Muscle of arm (tissue), 12 donors: ENCODE data around the gene EHBP1L1. TPM values are rescaled to one million over a fixed set of nuclear protein-coding genes. Genes with fewer than 3 reads are reported as not detected.

Experiments used
- DNase-seq: peaks from one replicate; pipeline ENCODE4 v3.0.0-alpha.2; 2013
- polyA plus RNA-seq, 12 donors: library from polyadenylated mRNA; unstranded; fragments of 120-200 nt; gene quantifications; one replicate each; pipeline ENCODE4 v1.2.1, GENCODE V29; 2013; ENCODE audit not compliant: insufficient read length in 12 of 12

EHBP1L1 gene
- polyA plus RNA-seq, 12 donors = 153 to 369 (median 276) TPM

DNA sequence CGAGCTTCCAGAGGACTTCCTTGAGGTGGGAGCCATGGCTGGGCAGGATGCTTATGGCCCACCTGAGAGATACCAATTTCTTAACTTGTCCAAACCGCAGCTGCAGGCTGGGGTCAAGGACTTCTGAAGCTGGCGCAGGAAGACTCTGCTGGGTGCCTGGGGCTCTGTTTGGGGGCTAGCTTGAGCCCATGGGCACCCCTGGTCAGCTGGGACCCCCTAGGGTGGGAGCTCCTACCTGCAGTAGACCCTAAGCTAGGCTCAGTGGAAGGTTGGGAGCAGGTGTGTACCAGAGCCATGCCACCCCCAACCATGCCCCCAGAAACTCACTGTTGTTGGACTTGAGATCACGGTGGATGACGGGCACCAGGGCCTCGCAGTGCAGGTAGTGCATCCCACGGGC lies 36.8 kb downstream of the EHBP1L1 start:
- no peak for DNase-seq

DNA sequence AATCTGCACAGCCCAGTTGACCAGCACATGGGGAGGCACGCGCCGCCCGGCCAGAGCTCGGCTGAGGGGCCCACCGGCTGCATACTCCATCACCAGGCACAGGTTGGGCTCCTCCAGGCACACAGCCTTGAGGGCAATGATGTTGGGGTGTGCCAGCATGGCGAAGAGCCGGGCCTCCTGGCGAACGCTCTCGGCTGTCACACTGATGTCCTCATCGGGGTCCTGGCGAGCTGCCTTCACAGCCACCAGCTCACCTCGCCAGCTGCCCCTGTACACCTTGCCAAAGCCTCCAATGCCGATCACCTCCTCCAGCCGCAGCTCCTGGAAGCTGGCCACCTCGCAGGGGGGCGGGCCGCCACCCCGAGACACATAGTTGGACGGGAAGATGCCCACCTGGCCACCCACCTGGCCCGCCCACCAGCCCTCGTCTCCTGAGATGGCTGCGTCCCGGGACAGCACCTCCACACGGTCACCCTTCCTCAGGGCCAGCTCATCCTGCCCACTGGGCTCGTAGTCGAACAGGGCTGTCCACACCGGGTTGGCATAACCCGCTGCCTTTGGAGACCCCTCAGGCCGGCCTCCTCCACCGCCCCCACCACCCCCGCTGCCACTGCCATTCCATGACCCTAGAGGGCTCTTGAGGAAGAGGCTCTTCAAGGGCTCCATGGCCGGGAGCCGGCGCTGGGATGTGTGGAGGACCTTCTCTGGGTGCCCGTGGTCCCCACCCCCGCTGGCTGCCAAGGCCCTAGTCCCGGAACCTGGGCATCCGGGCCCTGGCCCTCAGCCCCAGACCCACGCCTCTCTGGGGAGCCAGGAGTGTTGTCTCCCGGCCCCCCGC lies 37.5 kb downstream of the EHBP1L1 start:
- no peak for DNase-seq

DNA sequence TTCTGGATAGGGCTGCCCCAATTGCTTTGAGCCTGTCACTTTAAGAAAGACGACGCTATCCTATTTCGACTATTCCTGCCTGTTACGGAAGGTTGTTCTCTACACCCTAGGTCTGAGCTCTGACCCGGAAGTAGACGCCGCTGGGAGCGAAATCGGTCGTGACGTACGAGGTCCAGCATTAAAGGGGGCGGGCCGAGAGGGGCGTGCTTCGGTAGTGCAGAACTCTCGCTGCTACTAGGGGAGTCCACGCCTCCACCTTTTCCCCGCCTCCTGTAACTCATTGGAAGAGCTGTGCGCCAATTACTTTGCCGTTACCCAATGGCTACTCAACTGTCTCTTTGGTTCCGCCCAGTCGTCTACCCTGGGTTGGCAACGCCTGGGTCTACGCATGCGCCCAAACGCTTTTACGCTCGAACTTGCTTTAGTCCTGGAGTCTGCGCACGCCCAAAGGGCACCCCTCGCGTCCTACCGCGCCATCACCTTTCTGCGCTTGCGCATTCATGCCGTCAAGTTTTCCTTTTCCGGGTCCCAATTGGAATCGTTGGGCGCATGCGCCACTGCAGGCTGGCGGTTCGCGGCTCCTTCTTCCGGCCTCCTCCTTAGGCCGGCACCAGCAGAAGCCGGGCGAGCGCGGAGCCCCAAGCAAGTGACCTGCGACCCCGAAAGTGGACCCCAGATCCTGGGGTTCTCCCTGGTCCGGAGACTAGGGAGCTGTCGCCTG lies 39.5 kb downstream of the EHBP1L1 start, which contains the start of gene PCNX3:
Gene PCNX3 (plus strand): TSS at position 548 of the 721 bp plus-strand sequence. CDS start 536 bp downstream, outside the sequence.
- DNase-seq = peak; percentile 100

DNA sequence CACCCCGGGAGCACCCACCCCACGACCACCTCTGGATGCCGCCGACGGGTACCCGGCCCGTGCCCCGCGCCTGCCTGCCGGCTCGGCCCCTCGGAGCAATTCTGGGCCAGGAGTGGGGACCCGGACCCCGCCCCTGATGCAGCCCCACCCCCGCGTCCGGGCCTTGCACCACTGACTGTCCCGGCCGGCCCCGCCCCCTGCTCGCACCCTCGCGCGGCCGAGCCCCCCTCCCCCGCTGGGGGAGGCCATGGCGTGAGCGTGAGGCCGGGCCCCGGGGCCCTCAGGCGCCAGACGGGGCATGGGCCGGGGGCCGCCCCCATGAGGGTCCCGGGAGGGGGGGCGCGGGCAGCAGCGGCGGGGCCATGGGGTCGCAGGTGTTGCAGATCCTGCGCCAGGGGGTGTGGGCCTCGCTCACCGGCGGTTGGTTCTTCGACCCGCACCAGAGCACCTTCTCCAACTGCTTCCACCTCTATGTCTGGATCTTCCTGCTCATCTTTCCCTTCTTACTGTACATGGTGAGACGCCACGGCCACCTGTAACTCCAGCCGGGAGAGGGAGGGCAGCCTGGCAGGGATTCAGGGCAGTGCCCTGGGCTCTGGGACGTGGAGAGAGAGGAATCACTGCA lies 40.2 kb downstream of the EHBP1L1 start:
- DNase-seq = no peak

DNA sequence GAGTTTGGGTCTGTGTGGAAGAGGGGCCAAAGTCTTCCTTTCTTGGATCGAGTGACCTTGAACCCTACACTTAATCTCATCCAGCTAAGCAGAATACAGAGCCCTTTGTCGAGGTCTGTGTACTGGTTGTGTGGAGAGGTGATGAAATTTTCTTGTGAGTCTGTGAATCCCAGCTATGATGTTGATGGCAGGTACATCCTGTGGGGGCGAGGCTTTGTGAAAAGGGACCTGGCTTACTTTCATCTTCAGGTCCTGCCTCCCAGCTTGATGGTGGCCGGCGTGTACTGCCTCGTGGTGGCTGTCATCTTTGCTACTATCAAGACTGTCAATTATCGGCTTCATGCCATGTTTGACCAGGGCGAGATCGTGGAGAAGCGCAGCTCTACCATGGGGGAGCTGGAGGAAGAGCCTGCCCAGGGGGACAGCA lies 40.7 kb downstream of the EHBP1L1 start:
- no peak for DNase-seq

DNA sequence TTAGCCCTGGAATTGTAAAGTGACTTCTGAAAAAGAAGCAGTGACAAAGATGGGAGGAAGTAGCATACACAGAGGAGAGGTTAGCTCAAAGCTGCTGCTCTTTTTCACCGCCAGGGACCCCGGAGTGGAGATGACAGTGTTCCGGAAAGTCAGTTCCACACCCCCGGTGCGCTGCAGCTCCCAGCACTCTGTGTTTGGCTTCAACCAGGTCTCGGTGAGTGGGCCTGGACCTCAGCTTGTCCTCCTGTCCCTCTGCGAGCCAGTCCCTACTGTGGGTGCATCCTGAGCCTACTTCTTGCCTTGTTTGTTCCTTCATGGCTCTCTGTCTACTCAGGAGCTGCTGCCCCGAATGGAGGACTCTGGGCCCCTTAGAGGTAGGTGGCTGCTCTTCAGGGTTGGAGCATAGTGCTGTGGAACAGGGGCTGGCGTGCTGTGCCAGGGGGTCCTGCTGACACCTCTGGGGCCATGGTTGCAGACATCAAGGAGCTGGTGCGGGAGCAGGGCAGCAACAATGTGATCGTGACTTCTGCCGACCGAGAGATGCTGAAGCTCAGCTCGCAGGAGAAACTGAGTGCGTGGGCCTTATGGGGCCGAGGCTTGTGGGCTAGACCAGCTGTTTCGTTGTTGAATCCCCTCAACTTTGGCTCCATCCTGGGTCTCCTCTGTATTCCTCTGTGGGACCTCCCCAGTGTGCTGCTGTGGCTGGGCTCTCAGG lies 41.4 kb downstream of the EHBP1L1 start:
- no peak for DNase-seq

DNA sequence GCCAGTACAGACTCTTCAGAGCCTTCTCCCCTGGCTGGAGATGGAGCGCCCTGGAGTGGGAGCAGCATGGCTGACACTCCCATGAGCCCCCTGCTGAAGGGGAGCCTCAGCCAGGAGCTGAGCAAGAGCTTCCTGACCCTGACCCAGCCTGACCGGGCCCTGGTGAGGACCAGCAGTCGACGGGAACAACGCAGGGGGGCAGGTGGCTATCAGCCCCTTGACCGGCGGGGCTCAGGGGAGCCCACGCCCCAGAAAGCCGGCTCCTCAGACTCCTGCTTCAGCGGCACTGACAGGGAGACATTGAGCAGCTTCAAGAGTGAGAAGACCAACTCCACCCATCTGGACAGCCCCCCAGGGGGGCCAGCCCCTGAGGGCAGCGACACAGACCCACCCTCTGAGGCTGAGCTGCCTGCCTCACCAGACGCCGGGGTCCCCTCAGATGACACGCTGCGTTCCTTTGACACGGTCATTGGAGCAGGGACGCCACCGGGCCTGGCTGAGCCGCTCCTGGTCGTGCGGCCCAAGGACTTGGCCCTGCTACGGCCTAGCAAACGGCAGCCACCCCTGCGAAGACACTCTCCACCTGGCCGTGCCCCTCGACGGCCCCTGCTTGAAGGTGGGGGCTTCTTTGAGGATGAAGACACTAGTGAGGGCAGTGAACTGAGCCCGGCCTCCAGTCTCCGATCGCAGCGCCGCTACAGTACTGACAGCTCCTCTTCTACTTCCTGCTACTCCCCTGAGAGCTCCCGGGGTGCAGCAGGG lies 42.3 kb downstream of the EHBP1L1 start:
- DNase-seq = no peak

DNA sequence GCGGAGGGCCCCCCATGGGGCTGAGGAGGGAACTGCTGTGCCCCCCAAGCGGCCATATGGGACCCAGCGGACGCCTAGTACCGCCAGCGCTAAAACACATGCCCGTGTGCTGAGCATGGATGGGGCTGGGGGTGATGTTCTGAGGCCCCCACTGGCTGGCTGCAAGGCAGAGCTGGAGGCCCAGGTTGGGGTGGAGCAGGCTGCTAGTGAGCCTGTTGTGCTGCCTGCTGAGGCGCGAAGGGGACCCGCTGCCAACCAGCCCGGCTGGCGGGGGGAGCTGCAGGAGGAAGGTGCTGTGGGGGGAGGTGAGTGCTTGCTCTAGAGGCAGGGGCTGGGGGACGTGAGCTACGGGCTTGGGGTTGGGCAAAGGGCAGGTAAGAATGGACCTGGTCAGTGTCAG lies 42.9 kb downstream of the EHBP1L1 start:
- DNase-seq = no peak

DNA sequence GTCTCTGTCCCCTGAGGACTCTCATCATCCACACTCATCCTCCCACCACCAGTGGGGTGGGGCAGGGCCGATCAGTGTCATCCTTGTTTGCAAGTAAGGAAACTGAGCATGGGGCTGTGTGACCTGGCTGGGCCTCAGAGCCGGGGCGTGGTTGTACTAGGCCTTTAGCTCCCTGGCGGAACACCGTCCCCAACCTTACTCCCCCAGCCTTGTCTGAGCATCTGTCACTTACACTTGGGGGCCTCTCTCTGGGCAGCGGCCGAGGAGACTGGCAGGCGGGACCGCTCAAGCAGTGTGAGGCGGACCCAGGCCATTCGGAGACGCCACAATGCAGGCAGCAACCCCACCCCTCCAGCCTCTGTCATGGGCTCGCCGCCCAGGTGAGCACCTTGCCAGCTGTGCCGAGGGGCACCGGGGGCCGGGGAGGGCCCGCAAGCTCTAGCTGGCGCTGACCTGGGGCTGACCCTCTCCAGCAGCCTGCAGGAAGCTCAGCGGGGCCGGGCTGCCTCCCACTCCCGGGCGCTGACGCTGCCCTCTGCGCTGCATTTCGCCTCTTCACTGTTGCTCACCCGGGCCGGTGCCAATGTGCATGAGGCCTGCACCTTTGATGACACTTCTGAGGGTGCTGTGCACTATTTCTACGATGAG lies 43.6 kb downstream of the EHBP1L1 start:
- no peak for DNase-seq

DNA sequence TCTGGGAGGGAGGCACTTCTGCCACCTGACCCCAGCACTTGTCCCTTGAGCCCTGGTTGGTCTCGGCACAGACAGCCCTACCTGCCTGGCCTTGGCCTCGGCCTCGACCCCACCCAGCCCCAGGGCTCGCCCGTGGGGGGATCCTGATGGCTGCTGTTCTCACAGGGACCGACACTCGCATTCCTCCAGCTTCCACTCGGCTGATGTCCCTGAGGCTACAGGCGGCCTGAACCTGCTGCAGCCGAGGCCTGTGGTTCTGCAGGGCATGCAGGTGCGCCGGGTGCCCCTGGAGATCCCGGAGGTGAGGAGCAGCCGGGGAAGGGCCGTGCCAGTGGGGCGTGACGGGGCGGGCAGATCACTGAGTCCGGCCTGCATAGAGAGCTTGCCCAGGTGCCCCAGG lies 44.8 kb downstream of the EHBP1L1 start:
- no peak for DNase-seq

DNA sequence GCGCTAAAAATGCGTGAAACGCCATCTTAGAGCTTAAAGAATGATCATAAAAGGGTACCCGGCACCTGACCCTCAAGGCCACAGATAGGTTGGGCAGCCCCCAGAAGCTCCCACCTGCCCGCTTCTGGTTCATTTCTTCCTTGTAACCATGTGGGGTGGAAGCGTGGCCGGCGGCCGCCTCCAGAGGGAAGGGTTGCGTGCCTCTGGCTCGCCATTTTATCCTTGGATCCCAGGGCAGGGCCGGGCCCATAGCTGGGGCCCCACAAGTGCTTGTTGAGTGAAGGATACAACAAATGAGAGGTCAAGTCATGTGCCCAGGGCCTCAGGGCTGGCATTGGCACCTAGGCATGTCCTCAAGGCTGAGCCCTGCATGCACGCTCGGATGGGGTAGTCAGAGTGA lies 45.6 kb downstream of the EHBP1L1 start:
- DNase-seq = no peak

DNA sequence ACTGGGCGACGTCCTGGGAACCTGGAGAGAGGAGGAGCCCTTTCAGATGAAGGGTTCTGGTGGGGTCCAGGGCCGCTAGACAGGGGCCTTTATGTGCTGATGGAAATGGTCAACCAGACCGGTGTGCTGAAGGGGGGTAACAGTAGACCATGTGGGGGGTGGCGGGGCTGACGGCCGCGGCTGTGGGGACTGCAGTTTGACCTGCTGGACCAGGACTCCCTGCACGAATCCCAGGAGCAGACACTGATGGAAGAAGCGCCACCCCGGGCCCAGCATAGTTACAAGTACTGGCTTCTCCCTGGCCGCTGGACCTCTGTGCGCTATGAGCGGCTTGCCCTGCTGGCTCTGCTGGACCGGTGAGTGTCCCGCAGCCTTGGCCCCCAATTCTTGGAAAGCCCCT lies 46.2 kb downstream of the EHBP1L1 start:
- no peak for DNase-seq

DNA sequence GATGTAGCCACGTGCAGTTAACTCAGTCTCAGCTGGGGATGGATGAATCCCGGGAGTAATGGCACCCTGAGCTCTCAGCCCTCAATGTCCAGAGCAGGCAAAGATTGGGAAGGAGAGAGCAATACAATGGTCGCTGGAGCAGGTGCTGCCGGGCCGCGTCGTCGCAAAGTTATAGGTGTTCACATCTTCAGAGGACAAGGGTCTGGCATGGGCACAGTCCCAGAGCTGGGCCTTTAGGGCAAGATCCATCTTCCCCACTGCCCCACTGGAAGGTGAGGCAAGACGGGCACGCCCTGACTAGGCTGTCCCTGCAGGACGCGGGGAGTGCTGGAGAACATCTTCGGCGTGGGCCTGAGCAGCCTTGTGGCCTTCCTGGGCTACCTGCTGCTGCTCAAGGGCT lies 47.3 kb downstream of the EHBP1L1 start:
- no peak for DNase-seq

DNA sequence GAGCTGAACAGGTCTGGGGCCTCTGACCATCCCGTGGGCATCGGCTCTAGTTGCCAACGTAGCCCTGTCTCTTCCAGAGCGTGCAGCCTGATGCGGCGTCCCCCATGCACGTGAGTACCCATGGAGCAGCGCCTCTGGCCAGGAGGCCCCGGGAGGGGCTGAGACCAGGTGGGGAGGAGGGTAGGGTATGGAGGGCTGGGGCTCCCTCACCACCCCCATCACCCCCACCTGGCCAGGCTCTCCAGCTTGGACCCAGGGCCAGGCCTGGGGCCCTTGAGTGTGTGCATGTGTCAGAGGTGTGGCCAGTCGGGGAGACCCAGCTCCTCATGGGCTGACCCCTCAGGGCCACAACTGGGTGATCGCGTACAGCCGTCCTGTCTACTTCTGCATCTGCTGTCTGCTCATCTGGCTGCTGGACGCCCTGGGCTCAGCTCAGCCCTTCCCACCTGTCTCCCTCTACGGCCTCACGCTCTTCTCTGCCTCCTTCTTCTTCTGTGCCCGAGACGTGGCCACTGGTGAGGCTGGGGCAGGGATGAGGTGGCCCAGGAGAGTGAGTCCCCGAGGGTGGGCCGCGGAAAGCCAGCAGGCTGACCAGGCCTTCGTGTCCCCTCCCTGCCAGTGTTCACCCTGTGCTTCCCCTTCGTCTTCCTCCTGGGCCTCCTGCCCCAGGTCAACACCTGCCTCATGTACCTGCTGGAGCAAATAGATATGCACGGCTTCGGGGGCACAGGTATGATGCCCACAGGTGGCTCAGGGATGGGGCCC lies 48.2 kb downstream of the EHBP1L1 start:
- no peak for DNase-seq

DNA sequence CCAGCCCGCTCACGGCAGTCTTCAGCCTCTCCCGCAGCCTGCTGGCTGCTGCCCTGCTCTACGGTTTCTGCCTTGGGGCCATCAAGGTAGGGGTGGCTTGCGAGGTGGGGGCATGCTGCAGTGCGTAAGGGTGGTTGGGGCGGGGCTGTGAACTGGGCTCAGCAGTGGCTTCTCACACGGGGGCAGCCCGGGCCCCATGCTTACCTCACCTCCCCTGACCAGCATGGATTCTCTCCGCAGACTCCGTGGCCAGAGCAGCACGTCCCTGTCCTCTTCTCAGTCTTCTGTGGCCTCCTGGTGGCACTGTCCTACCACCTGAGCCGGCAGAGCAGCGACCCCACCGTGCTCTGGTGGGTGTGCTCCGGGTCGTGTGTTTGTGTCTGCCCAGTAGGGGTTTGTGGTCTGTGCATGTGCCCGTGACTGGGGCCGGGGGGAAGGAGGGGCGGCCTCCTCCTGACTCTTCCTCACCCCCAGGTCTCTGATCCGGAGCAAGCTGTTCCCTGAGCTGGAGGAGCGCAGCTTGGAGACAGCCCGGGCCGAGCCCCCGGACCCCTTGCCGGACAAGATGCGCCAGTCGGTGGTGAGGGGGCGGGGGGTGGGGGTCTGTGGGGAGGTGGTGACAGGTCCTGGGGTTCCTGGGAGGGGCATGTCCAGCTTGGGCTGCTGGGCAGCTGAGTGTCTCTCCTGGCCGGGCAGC lies 49.2 kb downstream of the EHBP1L1 start:
- DNase-seq = no peak

DNA sequence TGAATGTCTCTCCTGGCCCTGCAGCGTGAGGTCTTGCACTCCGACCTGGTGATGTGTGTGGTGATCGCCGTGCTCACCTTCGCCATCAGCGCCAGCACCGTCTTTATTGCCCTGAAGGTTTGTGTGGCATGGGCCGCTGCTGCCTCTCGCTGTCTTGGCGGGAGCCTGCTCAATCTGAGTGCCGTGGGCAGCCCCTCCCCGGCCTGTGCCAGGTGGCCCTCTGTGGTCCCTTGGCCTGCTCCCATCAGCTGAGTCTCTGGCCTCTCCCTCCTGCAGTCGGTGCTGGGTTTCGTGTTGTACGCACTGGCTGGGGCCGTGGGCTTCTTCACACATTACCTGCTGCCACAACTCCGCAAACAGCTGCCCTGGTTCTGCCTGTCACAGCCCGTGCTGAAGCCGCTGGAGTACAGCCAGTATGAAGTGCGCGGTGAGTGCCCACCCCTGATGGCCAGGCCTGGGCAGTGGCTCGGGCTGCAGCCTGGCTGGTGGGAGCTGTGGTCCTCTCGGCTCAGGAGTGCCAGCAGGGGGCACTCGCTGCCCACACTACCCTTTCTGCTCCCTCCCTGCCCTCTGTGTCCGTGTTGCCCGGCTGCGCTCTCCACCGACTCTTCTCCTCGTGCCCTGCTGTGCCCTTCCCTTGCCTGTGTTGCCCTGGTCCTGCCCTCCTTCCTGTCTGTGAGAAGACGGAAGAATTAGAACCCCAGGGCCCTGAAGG lies 49.9 kb downstream of the EHBP1L1 start:
- DNase-seq = no peak

DNA sequence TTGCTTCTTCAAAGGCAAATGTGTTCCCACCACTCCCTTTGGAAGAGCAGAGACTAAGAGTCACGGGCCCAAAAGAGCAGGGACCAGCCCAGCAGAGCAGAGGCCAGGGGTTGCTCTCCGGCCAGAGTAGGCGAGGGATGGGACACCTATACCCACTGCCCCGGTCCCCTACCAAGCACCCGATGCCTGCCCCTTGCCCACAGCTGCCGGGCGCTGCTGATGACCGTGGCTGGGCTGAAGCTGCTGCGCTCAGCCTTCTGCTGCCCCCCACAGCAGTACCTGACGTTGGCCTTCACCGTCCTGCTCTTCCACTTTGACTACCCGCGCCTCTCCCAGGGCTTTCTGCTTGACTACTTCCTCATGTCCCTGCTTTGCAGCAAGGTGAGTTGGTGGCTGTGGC lies 51.3 kb downstream of the EHBP1L1 start:
- DNase-seq = no peak

DNA sequence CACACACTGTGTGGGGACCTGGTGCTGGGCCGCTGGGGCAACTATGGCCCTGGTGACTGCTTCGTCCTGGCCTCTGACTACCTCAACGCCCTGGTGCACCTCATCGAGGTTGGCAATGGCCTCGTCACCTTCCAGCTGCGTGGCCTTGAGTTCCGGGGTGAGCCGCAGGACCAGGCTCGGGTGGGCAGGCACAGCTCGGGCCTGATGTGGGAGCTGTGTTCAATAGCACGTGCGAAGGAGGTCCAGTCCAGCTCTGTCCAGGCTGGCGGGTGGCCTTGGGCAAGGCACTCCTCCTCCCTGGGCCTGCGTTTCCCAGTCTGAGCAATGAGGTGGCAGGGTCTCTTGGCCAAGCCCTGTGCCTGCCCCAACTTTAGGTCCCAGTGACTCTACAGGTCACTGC lies 53.7 kb downstream of the EHBP1L1 start:
- DNase-seq = no peak

DNA sequence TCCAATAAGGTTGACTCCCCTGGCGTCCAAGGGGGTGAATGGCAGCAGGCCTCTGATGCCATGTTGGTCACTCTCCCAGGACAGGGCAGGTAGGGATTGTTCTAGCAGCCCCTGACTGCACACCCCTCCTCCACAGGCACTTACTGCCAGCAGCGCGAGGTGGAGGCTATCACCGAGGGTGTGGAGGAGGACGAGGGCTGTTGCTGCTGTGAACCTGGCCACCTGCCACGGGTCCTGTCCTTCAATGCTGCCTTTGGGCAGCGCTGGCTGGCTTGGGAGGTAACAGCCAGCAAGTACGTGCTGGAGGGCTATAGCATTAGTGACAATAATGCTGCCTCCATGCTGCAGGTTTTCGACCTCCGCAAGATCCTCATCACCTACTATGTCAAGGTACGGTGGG lies 54.4 kb downstream of the EHBP1L1 start:
- DNase-seq = no peak
